ENCODE measurements around the gene AK3. TPM values are rescaled to one million over a fixed set of nuclear protein-coding genes. Genes with fewer than 3 reads are reported as not detected.

AK3 gene
- total RNA-seq, 1 experiment from 2014 or later, result 61.0 TPM

- ChIA-PET CTCF (interaction anchor here (0.8 to 2.1 kb wide), 7 partner anchors 53 to 356 kb away, joined by 3 to 9 read pairs (median 3); no protein-coding TSS in a partner anchor), POLR2A (interaction anchor here (0.6 to 4.6 kb wide), 38 partner anchors 9 to 1217 kb away, joined by 3 to 48 read pairs (median 4); partner anchors contain the start of genes CDC37L1, JAK2, PLGRKT and PLPP6)
- Mint-ChIP-seq H3K4me3 (ENCODE audit: unreplicated experiment) (peak overlapping the region; percentile 90), H3K9me3 (ENCODE audit: unreplicated experiment) (peaks cover 6% of the 10 kb centered on the region), H3K27me3 (ENCODE audit: insufficient read depth, unreplicated experiment) (no peaks in the 10 kb centered on the region), H3K4me1 (ENCODE audit: insufficient read depth, unreplicated experiment) (peaks cover 25% of the 10 kb centered on the region), H3K27ac (ENCODE audit: low read depth, unreplicated experiment) (peak overlapping the region; percentile 97), H3K36me3 (ENCODE audit: insufficient read depth, unreplicated experiment) (peaks cover 9% of the 10 kb centered on the region)
- DNase-seq (ENCODE audit: unreplicated experiment), result peak; percentile 61
- no peak for TF ChIP-seq CTCF (IDR thresholded peaks at IDR 0.05; ENCODE audit: unreplicated experiment)
- intact Hi-C loops (cut with micrococcal nuclease), result loop anchor here (5.0 kb wide), 1 partner anchor 139 kb away; no protein-coding TSS in a partner anchor
- BruUV-seq (replicated peaks), result no TSS peak
Measured at GRCh38 chr9:4741365-4742089, 525 bp upstream of the AK3 start.

GRCh38 chr9:4740388-4740637, 689 bp downstream of the AK3 start:
- H3K27ac Mint-ChIP-seq (ENCODE audit: low read depth, unreplicated experiment), result peak overlapping the region; percentile 91
- DNase-seq (ENCODE audit: unreplicated experiment), result no peak
- peaks cover 6% of the 10 kb centered on the region for H3K9me3 Mint-ChIP-seq (ENCODE audit: unreplicated experiment)
- ChIA-PET CTCF (interaction anchor here (0.6 to 2.0 kb wide), 16 partner anchors 12 to 376 kb away, joined by 3 to 15 read pairs (median 4); partner anchors contain the start of gene RCL1), POLR2A (interaction anchor here (0.8 to 4.6 kb wide), 27 partner anchors 9 to 1214 kb away, joined by 3 to 48 read pairs (median 6); partner anchors contain the start of genes CDC37L1, JAK2, PLGRKT and PLPP6)
- no peak for TF ChIP-seq CTCF (IDR thresholded peaks at IDR 0.05; ENCODE audit: unreplicated experiment)
- no peaks in the 10 kb centered on the region for H3K27me3 Mint-ChIP-seq (ENCODE audit: insufficient read depth, unreplicated experiment)
- H3K4me3 Mint-ChIP-seq (ENCODE audit: unreplicated experiment), result peak overlapping the region; percentile 90
- H3K4me1 Mint-ChIP-seq (ENCODE audit: insufficient read depth, unreplicated experiment), result peaks cover 24% of the 10 kb centered on the region
- intact Hi-C loops (cut with micrococcal nuclease), result loop anchor here (1.0 to 5.0 kb wide), 2 partner anchors 78 to 138 kb away; partner anchors contain the start of gene PLPP6
- no TSS peak for BruUV-seq (replicated peaks)
- H3K36me3 Mint-ChIP-seq (ENCODE audit: insufficient read depth, unreplicated experiment), result peaks cover 12% of the 10 kb centered on the region

- peak overlapping the region; percentile 91 for H3K27ac Mint-ChIP-seq (ENCODE audit: low read depth, unreplicated experiment)
- H3K4me1 Mint-ChIP-seq (ENCODE audit: insufficient read depth, unreplicated experiment), result peaks cover 23% of the 10 kb centered on the region
- no peaks in the 10 kb centered on the region for H3K27me3 Mint-ChIP-seq (ENCODE audit: insufficient read depth, unreplicated experiment)
- TSS peak; percentile 48 for BruUV-seq (replicated peaks)
- no peak for DNase-seq (ENCODE audit: unreplicated experiment)
- ChIA-PET POLR2A (interaction anchor here (0.7 to 4.6 kb wide), 24 partner anchors 12 to 1213 kb away, joined by 3 to 48 read pairs (median 6); partner anchors contain the start of genes CDC37L1, JAK2, PLGRKT and PLPP6), CTCF (interaction anchor here (0.6 to 2.0 kb wide), 13 partner anchors 12 to 355 kb away, joined by 3 to 15 read pairs (median 4); partner anchors contain the start of gene RCL1)
- intact Hi-C loops (cut with micrococcal nuclease), result loop anchor here (1.0 to 5.0 kb wide), 2 partner anchors 77 to 137 kb away; partner anchors contain the start of gene PLPP6
- TF ChIP-seq CTCF (IDR thresholded peaks at IDR 0.05; ENCODE audit: unreplicated experiment), result no peak
- peaks cover 3% of the 10 kb centered on the region for H3K9me3 Mint-ChIP-seq (ENCODE audit: unreplicated experiment)
- H3K4me3 Mint-ChIP-seq (ENCODE audit: unreplicated experiment), result peak overlapping the region; percentile 90
- peaks cover 12% of the 10 kb centered on the region for H3K36me3 Mint-ChIP-seq (ENCODE audit: insufficient read depth, unreplicated experiment)
Measured at GRCh38 chr9:4739587-4740387, 1.2 kb downstream of the AK3 start.
